ENCODE measurements around the gene CELF1.

- TF ChIP-seq PBX3 (IDR thresholded peaks at IDR 0.05; ENCODE audit: insufficient replicate concordance, low read depth, low read length) (no peak), CTCF (IDR thresholded peaks at IDR 0.05 in 2 of 3, conservative IDR thresholded peaks at IDR 0.05 in 1 of 3; ENCODE audit: control insufficient read depth in 2 of 3, extremely low read depth in 1 of 3, insufficient read depth in 1 of 3, low read depth in 3 of 3, low read length in 3 of 3) (no peak), RAD51 (IDR thresholded peaks at IDR 0.05) (no peak)
Measured at GRCh38 chr11:47499161-47499560, 53.8 kb downstream of the CELF1 start.
